GM20000 (cell line): ENCODE measurements around the gene ATP5MG.

ENCODE experiments used
- DNase-seq: peaks from one replicate; pipeline ENCODE4 v3.0.0; 2012; ENCODE audit warnings: low spot score
- TF ChIP-seq, protein P1 (sequence below): IDR thresholded peaks from 2 replicates; pipeline ENCODE4 v1.5.1; 2012; ENCODE audit warnings: mild to moderate bottlenecking, control low read depth; ENCODE audit errors: extremely low read depth, missing control alignments

The ATP5MG gene, protein sequence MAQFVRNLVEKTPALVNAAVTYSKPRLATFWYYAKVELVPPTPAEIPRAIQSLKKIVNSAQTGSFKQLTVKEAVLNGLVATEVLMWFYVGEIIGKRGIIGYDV

GRCh38 chr11:118401151-118401879, at the start of gene ATP5MG:
TSS of gene ATP5MG (plus strand) at chr11:118401606. CDS start at chr11:118401666, 60 bp downstream.
- TF ChIP-seq, protein P1, sequence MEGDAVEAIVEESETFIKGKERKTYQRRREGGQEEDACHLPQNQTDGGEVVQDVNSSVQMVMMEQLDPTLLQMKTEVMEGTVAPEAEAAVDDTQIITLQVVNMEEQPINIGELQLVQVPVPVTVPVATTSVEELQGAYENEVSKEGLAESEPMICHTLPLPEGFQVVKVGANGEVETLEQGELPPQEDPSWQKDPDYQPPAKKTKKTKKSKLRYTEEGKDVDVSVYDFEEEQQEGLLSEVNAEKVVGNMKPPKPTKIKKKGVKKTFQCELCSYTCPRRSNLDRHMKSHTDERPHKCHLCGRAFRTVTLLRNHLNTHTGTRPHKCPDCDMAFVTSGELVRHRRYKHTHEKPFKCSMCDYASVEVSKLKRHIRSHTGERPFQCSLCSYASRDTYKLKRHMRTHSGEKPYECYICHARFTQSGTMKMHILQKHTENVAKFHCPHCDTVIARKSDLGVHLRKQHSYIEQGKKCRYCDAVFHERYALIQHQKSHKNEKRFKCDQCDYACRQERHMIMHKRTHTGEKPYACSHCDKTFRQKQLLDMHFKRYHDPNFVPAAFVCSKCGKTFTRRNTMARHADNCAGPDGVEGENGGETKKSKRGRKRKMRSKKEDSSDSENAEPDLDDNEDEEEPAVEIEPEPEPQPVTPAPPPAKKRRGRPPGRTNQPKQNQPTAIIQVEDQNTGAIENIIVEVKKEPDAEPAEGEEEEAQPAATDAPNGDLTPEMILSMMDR = no peak
- peak; percentile 88 for DNase-seq

GRCh38 chr11:118353084-118353710, 48.2 kb upstream of the ATP5MG start:
- no peak for DNase-seq
- TF ChIP-seq, protein P1 = no peak

GRCh38 chr11:118358071-118358470, 43.3 kb upstream of the ATP5MG start:
- DNase-seq = no peak
- TF ChIP-seq, protein P1 = no peak

- DNase-seq = peak; percentile 86
- TF ChIP-seq, protein P1 = no peak
Measured at GRCh38 chr11:118359295-118359958, 42.0 kb upstream of the ATP5MG start, which contains the start of gene UBE4A. TSS of gene UBE4A (plus strand) at chr11:118359600. CDS start at chr11:118365081, 5,481 bp downstream.

- DNase-seq = no peak
- TF ChIP-seq, protein P1 = no peak
Measured at GRCh38 chr11:118364956-118365615, 36.3 kb upstream of the ATP5MG start.

- DNase-seq = no peak
- TF ChIP-seq, protein P1 = no peak
Measured at GRCh38 chr11:118366287-118366686, 35.1 kb upstream of the ATP5MG start.
